WERI-Rb-1 (cell line): ENCODE results near the gene TLCD3B.

ENCODE experiments used
- DNase-seq: peaks from one replicate; pipeline ENCODE4 v3.0.0-alpha.2; 2020
- H3K27ac ChIP-seq: fragments of 250-450 bp; sonication (Bioruptor Pico); 2 replicates; pipeline ENCODE4 v1.5.1; 2020; ENCODE audit warnings: mild to moderate bottlenecking, moderate library complexity
- H3K27me3 ChIP-seq: fragments of 250-450 bp; sonication (Bioruptor Pico); 2 replicates; pipeline ENCODE4 v1.5.1; 2021; ENCODE audit warnings: mild to moderate bottlenecking, low read depth, moderate library complexity; ENCODE audit not compliant: insufficient read depth, severe bottlenecking
- H3K36me3 ChIP-seq: fragments of 250-450 bp; sonication (Bioruptor Pico); 2 replicates; pipeline ENCODE4 v1.5.1; 2020; ENCODE audit warnings: mild to moderate bottlenecking, moderate library complexity
- H3K4me3 ChIP-seq: 2 replicates; pipeline ENCODE4 v1.5.1; 2011; ENCODE audit warnings: low read depth, mild to moderate bottlenecking, control low read depth, low read length
- H3K9me3 ChIP-seq: fragments of 250-450 bp; sonication (Bioruptor Pico); 2 replicates; pipeline ENCODE4 v1.5.1; 2021; ENCODE audit warnings: mild to moderate bottlenecking, moderate library complexity; ENCODE audit not compliant: severe bottlenecking
- TF ChIP-seq, protein P1 (sequence below): IDR thresholded peaks from 2 replicates; pipeline ENCODE4 v1.5.1; 2011; ENCODE audit warnings: low read depth, mild to moderate bottlenecking, control low read depth, inconsistent platforms, low read length

Gene TLCD3B

DNA sequence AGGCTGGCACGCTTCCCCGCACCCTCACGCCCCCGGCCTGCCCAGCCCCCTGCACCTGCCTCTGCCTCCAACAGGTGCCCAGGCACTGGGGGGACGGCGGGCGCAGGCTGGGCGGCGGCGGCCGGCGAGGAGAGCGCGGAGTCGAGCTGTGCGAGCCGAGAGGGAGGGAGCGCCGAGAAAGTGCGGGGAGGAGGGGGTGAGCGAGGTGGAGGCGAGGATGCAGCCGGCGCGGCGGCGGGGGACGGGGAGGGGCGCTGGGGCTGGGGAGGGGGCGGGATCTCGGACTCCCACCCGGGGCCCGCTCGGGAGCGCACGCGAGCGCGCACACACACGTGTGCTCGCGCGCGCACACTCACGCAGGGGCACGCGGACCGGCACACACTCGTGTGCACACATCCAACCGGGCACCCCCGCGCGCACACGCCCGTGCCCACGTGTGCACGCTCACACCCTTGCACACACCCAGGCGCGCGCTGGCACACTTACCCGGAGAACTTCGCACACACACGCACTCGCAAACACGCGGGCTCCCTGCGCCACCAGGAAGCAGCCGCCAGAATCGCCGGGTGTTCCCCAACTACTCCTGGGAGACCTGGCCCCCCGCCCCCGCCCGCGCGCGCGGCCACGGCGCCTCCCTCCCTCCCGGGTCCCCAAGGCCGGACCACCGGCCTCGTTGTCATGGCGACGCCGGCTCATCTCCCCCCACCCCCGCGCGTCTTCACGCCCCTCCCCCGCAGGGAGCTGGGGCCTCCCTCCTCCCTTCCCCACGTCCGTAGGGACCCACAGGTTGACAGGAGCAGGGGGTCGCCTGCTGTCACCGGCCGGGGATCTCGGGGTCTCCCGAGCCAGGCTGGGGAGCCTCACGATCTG is 20.0 kb downstream of the TLCD3B start, which contains the start of gene DOC2A:
TSS of gene DOC2A (minus strand) at position 184 of the 870 bp plus-strand sequence. CDS start 805 bp downstream, outside the sequence.
- Histone ChIP-seq H3K27me3 (no peaks in the 10 kb centered on the region), H3K27ac (no peak within 1 kb of the TSS; the same call in 1 of the 2 replicates), H3K9me3 (no peaks in the 10 kb centered on the region), H3K36me3 (peaks cover 7% of the 10 kb centered on the region; the same call in 1 of the 2 replicates), H3K4me3 (peak within 1 kb of the TSS; percentile 66)
- TF ChIP-seq, protein P1, sequence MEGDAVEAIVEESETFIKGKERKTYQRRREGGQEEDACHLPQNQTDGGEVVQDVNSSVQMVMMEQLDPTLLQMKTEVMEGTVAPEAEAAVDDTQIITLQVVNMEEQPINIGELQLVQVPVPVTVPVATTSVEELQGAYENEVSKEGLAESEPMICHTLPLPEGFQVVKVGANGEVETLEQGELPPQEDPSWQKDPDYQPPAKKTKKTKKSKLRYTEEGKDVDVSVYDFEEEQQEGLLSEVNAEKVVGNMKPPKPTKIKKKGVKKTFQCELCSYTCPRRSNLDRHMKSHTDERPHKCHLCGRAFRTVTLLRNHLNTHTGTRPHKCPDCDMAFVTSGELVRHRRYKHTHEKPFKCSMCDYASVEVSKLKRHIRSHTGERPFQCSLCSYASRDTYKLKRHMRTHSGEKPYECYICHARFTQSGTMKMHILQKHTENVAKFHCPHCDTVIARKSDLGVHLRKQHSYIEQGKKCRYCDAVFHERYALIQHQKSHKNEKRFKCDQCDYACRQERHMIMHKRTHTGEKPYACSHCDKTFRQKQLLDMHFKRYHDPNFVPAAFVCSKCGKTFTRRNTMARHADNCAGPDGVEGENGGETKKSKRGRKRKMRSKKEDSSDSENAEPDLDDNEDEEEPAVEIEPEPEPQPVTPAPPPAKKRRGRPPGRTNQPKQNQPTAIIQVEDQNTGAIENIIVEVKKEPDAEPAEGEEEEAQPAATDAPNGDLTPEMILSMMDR = no peak
- peak; percentile 72 for DNase-seq

GRCh38 chr16:30009990-30010843 is 20.9 kb downstream of the TLCD3B start:
- Histone ChIP-seq H3K4me3 (peak overlapping the region; percentile 66), H3K27me3 (no peaks in the 10 kb centered on the region), H3K9me3 (no peaks in the 10 kb centered on the region), H3K36me3 (peaks cover 12% of the 10 kb centered on the region; the same call in 1 of the 2 replicates), H3K27ac (no peak overlapping the region)
- DNase-seq = no peak
- TF ChIP-seq, protein P1 = no peak

GRCh38 chr16:30009085-30009862 is 21.8 kb downstream of the TLCD3B start:
- Histone ChIP-seq H3K36me3 (peaks cover 14% of the 10 kb centered on the region; the same call in 1 of the 2 replicates), H3K27me3 (no peaks in the 10 kb centered on the region), H3K4me3 (no peak overlapping the region), H3K9me3 (no peaks in the 10 kb centered on the region), H3K27ac (no peak overlapping the region)
- TF ChIP-seq, protein P1 = no peak
- DNase-seq = no peak

GRCh38 chr16:30007378-30007895 is 23.6 kb downstream of the TLCD3B start:
- no peaks in the 10 kb centered on the region for H3K27me3 ChIP-seq
- TF ChIP-seq, protein P1 = no peak
- H3K9me3 ChIP-seq = no peaks in the 10 kb centered on the region
- no peak overlapping the region for H3K27ac ChIP-seq
- no peak overlapping the region for H3K4me3 ChIP-seq
- H3K36me3 ChIP-seq = peaks cover 24% of the 10 kb centered on the region; the same call in 1 of the 2 replicates
- no peak for DNase-seq
